Common myeloid progenitor, CD34-positive (primary cell): ENCODE data around the gene ECSCR.
"Not testable (repeated sequence)": the region's sequence is repeated elsewhere in the genome, so short reads cannot be mapped to it uniquely, and the experiment has no call there.

Source experiments
- CTCF ChIA-PET: fragments of 350-600 bp; sonication (Branson Sonifier 250); formaldehyde crosslinking; loops from one replicate; lab custom pipeline; 2021; ENCODE audit warnings: antibody characterized with exemption; lab: Charles Lee
- POLR2A ChIA-PET: fragments of 350-600 bp; sonication (Branson Sonifier 250); formaldehyde crosslinking; loops from one replicate; lab custom pipeline; 2021; ENCODE audit warnings: antibody characterized with exemption; lab: Charles Lee
- DNase-seq, 3 donors: peaks; one replicate each; pipeline versions ENCODE4 v3.0.0 to v3.0.0-alpha.2; 2013
- H3K27ac ChIP-seq, 2 experiments: 1 replicate in 1 of 2; 2 replicates in 1 of 2; pipeline ENCODE4 v1.7.0; 2013; ENCODE audit warnings: inconsistent platforms in 2 of 2, low read length in 2 of 2, mild to moderate bottlenecking in 2 of 2, low read depth in 1 of 2, moderate library complexity in 1 of 2; ENCODE audit not compliant: severe bottlenecking in 2 of 2, insufficient read depth in 1 of 2, poor library complexity in 1 of 2
- H3K27me3 ChIP-seq, 5 experiments: replicated peaks in 2 of 5; 1 replicate in 3 of 5; 2 replicates in 2 of 5; pipeline versions ENCODE4 v1.6.1 to v1.7.0; 2013; ENCODE audit warnings: low read length in 4 of 5, mild to moderate bottlenecking in 2 of 5, moderate library complexity in 2 of 5, inconsistent platforms in 1 of 5; ENCODE audit not compliant: insufficient read depth in 5 of 5, control insufficient read depth in 4 of 5
- H3K36me3 ChIP-seq, 4 experiments: 1 replicate in 2 of 4; 2 replicates in 2 of 4; pipeline versions ENCODE4 v1.6.1 to v1.7.0; 2013; ENCODE audit warnings: low read length in 3 of 4, control low read depth in 1 of 4, mild to moderate bottlenecking in 1 of 4; ENCODE audit not compliant: control insufficient read depth in 4 of 4, insufficient read depth in 4 of 4
- H3K4me1 ChIP-seq, 4 experiments: 1 replicate in 3 of 4; 2 replicates in 1 of 4; pipeline versions ENCODE4 v1.6.1 to v1.7.1; 2013; ENCODE audit warnings: low read length in 3 of 4, mild to moderate bottlenecking in 3 of 4, control low read depth in 1 of 4, inconsistent platforms in 1 of 4, moderate library complexity in 1 of 4; ENCODE audit not compliant: control insufficient read depth in 4 of 4, insufficient read depth in 4 of 4; ENCODE audit errors: control extremely low read depth in 1 of 4
- H3K4me3 ChIP-seq, 7 experiments: 1 replicate in 4 of 7; 2 replicates in 3 of 7; pipeline versions ENCODE4 v1.5.1 to v1.7.0; 2013; ENCODE audit warnings: mild to moderate bottlenecking in 7 of 7, low read length in 6 of 7, moderate library complexity in 6 of 7, inconsistent platforms in 2 of 7, low read depth in 2 of 7, control low read depth in 1 of 7; ENCODE audit not compliant: insufficient read depth in 4 of 7, control insufficient read depth in 1 of 7; ENCODE audit errors: extremely low read depth in 1 of 7
- H3K9me3 ChIP-seq, 5 experiments: 1 replicate in 4 of 5; 2 replicates in 1 of 5; pipeline versions ENCODE4 v1.6.1 to v1.7.1; 2013; ENCODE audit warnings: low read length in 4 of 5, mild to moderate bottlenecking in 2 of 5, inconsistent platforms in 1 of 5, low read depth in 1 of 5, moderate library complexity in 1 of 5; ENCODE audit not compliant: control insufficient read depth in 4 of 5, insufficient read depth in 2 of 5; ENCODE audit errors: control extremely low read depth in 1 of 5
- whole genome bisulfite sequencing: methylation state at CpG from one replicate; pipeline ENCODE4 v1.1.5; 2013; ENCODE audit not compliant: insufficient coverage; 5-methylcytosine and 5-hydroxymethylcytosine counted together

ECSCR gene

DNA sequence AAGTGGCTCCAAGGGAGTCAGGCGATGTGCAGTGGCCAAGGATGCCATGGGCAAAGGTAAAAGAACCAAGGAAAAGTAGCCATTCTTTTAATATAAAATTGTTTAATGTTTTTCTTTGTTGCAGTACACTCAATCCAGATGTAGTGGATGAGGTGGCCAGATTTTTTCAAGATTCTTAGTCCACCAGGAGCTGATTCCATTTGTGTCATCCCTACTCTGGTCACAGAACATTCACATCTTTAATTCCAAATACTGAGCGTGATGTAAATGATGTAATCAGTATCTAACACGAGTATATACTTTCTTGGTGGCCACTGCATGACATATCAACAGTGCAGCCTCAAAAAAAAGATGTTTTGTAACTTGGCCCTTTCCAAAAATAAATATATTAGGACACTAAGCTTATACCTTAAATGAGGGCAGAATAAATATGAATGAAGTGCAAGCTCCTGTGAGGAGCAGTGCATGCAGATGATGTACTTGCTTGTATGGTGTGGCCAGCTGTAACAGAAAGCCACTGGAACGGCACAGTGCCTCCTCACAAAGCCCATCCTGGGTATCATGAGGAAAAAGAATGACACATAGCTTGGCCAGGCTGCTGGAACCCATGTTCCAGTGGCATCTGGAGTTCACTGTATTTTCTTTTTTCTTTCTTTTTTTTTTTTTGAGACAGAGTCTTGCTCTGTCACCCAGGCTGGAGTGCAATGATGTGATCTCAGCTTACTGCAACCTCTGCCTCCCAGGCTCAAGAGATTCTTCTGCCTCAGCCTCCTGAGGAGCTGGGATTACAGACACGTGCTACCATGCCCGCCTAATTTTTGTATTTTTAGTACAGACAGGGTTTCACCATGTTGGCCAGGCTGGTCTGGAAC, 52.2 kb downstream of the ECSCR start:
- peaks cover 3 to 20% (median 9%) of the 10 kb centered on the region in 4 experiments for H3K4me1 ChIP-seq
- peaks cover 0 to 10% (median 2%) of the 10 kb centered on the region in 4 experiments for H3K36me3 ChIP-seq
- no peaks in the 10 kb centered on the region for H3K27me3 ChIP-seq
- no peaks in the 10 kb centered on the region for H3K9me3 ChIP-seq
- POLR2A ChIA-PET = no interaction called here
- H3K27ac ChIP-seq = no peak overlapping the region
- 100% methylated on average over 1 of the region's 6 CpGs for WGBS
- H3K4me3 ChIP-seq = no peak overlapping the region
- DNase-seq = no peak
- CTCF ChIA-PET = interaction anchor here (1.1 to 17.0 kb wide), 6 partner anchors 8 to 222 kb away, joined by 3 to 359 read pairs (median 18); no protein-coding TSS in a partner anchor

DNA sequence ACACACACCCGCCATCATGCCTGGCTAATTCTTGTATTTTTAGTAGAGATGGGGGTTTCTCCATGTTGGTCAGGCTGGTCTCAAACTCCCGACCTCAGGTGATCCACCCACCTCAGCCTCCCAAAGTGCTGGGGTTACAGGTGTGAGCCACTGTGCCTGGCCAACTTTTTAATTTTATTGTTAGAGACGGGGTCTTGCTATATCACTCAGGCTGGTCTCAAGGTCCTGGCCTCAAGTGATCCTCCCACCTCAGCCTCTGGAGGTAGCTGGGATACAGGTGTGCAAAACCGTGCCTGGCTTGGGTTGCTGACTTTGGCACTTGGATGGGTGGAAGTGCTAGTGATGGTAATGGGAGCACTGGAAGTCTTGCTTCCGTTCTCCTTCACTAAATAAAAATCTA, 53.4 kb downstream of the ECSCR start:
- POLR2A ChIA-PET = not testable (repeated sequence)
- peaks cover 5 to 16% (median 11%) of the 10 kb centered on the region in 4 experiments for H3K4me1 ChIP-seq
- 100% methylated on average over 1 of the region's 5 CpGs for WGBS

DNA sequence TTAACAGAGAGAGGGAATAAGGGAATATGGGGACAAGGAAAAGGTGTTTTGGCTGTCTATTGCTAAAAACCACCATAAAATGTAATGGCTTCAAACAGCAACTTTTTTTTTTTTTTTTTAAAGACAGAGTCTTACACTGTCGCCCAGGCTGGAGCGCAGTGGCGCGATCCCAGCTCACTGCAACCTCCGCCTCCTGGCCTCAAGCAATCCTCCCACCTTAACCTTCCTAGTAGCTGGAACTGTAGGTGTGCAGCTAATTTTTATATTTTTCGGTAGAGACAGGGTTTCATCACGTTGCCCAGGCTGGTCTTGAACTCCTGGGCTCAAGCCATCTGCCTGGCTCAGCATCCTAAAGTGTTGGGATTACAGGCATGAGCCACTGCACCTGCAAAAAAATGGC, 54.4 kb downstream of the ECSCR start:
- no peak overlapping the region for H3K27ac ChIP-seq
- peaks cover 0 to 5% (median 2%) of the 10 kb centered on the region in 4 experiments for H3K36me3 ChIP-seq
- H3K27me3 ChIP-seq = no peaks in the 10 kb centered on the region
- CTCF ChIA-PET = interaction anchor here (0.6 to 6.8 kb wide), 3 partner anchors 11 to 217 kb away, joined by 3 to 53 read pairs (median 4); no protein-coding TSS in a partner anchor
- no peaks in the 10 kb centered on the region for H3K9me3 ChIP-seq
- H3K4me3 ChIP-seq = no peak overlapping the region
- POLR2A ChIA-PET = no interaction called here
- peaks cover 11 to 23% (median 16%) of the 10 kb centered on the region in 4 experiments for H3K4me1 ChIP-seq
- DNase-seq = no peak
- 95% methylated on average over 6 of the region's 7 CpGs for WGBS

More for the DNA sequence above, 53.4 kb downstream of the ECSCR start:
- H3K36me3 ChIP-seq, H3K9me3 ChIP-seq, H3K27ac ChIP-seq, H3K4me3 ChIP-seq, DNase-seq, H3K27me3 ChIP-seq: not testable (repeated sequence)
- CTCF ChIA-PET = interaction anchor here (3.3 to 6.8 kb wide), 2 partner anchors 10 to 14 kb away, joined by 23 to 53 read pairs; no protein-coding TSS in a partner anchor

DNA sequence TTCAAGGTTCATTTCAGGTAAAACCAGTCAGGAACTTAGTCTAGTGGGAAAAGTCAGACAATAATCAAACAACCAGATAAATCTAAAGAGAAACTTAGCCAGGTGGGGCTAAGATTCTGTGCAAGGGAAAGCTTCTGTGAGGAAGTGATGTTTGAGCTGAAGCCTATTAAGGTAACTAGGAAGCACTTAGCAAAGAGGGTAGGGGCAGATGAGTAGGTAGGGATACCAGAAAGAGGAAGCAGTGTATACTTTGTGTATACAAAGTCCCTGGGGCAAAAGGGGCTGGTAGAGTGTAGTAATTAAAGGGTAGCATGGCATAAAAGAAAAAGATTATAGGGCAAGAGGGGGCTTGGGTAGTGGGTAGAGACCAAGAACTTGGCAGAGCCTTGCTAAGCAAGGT, 55.0 kb downstream of the ECSCR start:
- ChIA-PET CTCF (interaction anchor here (0.6 to 6.8 kb wide), 7 partner anchors 8 to 419 kb away, joined by 3 to 53 read pairs (median 4); no protein-coding TSS in a partner anchor), POLR2A (no interaction called here)
- Histone ChIP-seq H3K27me3 (no peaks in the 10 kb centered on the region), H3K27ac (no peak overlapping the region), H3K36me3 (no peaks in the 10 kb centered on the region), H3K4me3 (no peak overlapping the region), H3K9me3 (no peaks in the 10 kb centered on the region), H3K4me1 (peaks cover 15 to 27% (median 21%) of the 10 kb centered on the region in 4 experiments)
- DNase-seq = peak in 2 of 3 donors; percentile 34 to 48

DNA sequence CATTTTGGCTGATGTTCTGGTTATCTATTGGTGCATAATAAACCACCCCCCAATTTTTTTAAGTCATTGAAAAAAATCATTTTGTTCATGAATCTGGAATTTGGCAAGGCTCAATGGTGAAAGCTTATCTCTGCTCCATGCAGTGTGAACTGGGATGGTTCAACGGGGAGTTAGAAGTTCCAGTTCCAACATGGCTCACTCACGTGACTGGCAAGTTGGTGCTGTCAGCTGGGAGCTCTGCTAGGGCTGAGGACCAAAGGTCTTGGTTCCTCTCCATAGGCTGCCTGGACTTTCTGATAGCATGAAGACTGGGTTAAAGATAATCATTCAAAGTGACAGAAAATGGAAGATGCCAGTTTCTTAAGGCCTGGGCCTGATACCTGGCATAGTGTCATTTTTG, 55.6 kb downstream of the ECSCR start:
- no peak for DNase-seq
- no peaks in the 10 kb centered on the region for H3K27me3 ChIP-seq
- no peak overlapping the region for H3K4me3 ChIP-seq
- no peaks in the 10 kb centered on the region for H3K9me3 ChIP-seq
- H3K4me1 ChIP-seq = peaks cover 15 to 27% (median 21%) of the 10 kb centered on the region in 4 experiments
- H3K36me3 ChIP-seq = no peaks in the 10 kb centered on the region
- WGBS = 94% methylated on average over 2 of the region's 2 CpGs
- H3K27ac ChIP-seq = no peak overlapping the region
- CTCF ChIA-PET = interaction anchor here (0.6 to 6.8 kb wide), 8 partner anchors 9 to 420 kb away, joined by 3 to 53 read pairs (median 3); no protein-coding TSS in a partner anchor
- POLR2A ChIA-PET = no interaction called here

DNA sequence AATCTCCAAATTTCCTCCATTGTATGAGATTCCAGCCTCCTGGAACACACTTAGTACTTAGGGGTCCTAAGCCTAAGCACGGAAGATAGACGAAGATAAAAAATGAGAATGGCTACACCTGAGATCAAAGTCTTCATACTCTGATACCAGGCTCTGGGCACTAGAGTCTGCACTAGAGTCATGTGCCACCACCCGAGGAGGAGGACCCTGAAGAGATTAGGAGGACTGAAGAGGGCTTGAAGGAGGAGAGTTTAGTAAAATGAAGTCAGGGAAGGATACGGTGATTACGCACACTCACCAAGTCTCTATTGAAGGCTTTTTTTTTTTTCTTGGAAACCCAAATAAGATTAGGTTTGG, 58.1 kb downstream of the ECSCR start:
- H3K4me3 ChIP-seq = peak overlapping the region in 6 of 7 experiments; percentile 69 to 82 (median 73)
- no peaks in the 10 kb centered on the region for H3K27me3 ChIP-seq
- CTCF ChIA-PET = interaction anchor here (0.9 to 4.4 kb wide), 8 partner anchors 10 to 109 kb away, joined by 3 to 60 read pairs (median 4); partner anchors contain the start of genes MZB1 and PROB1
- H3K27ac ChIP-seq = peak overlapping the region; percentile 56 to 84
- H3K4me1 ChIP-seq = peaks cover 15 to 27% (median 21%) of the 10 kb centered on the region in 4 experiments
- POLR2A ChIA-PET = no interaction called here
- DNase-seq = no peak
- WGBS = 87% methylated on average over 3 of the region's 5 CpGs
- H3K36me3 ChIP-seq = peaks cover 0 to 3% (median under 1%) of the 10 kb centered on the region in 4 experiments
- no peaks in the 10 kb centered on the region for H3K9me3 ChIP-seq
